GM10248 (cell line): ENCODE data around the gene LINC00305.

ENCODE experiments used
- CTCF ChIA-PET: fragments of 300-600 bp; sonication (Branson Sonifier 250); formaldehyde crosslinking; extraction: SDS; loops from one replicate; lab custom pipeline; 2021; ENCODE audit warnings: antibody characterized with exemption; lab: Yijun Ruan, JAX
- POLR2A ChIA-PET: fragments of 350-650 bp; sonication (Branson Sonifier 250); formaldehyde crosslinking; extraction: SDS; loops from one replicate; lab custom pipeline; 2020; ENCODE audit warnings: antibody characterized with exemption; lab: Yijun Ruan, JAX
- DNase-seq: peaks from one replicate; pipeline ENCODE4 v3.0.0; 2012; ENCODE audit errors: extremely low spot score
- TF ChIP-seq, protein P1 (sequence below): IDR thresholded peaks from 2 replicates; pipeline ENCODE4 v1.5.1; 2012; ENCODE audit warnings: mild to moderate bottlenecking, low read depth; ENCODE audit errors: extremely low read depth, missing control alignments, control extremely low read depth

LINC00305 gene

GRCh38 chr18:64042728-64043358 is 106.0 kb downstream of the LINC00305 start:
- ChIA-PET POLR2A (no interaction called here), CTCF (interaction anchor here (1.0 to 2.6 kb wide), 4 partner anchors 8 to 368 kb away, joined by 4 to 8 read pairs (median 7); no protein-coding TSS in a partner anchor)
- DNase-seq, result no peak
- TF ChIP-seq, protein P1, sequence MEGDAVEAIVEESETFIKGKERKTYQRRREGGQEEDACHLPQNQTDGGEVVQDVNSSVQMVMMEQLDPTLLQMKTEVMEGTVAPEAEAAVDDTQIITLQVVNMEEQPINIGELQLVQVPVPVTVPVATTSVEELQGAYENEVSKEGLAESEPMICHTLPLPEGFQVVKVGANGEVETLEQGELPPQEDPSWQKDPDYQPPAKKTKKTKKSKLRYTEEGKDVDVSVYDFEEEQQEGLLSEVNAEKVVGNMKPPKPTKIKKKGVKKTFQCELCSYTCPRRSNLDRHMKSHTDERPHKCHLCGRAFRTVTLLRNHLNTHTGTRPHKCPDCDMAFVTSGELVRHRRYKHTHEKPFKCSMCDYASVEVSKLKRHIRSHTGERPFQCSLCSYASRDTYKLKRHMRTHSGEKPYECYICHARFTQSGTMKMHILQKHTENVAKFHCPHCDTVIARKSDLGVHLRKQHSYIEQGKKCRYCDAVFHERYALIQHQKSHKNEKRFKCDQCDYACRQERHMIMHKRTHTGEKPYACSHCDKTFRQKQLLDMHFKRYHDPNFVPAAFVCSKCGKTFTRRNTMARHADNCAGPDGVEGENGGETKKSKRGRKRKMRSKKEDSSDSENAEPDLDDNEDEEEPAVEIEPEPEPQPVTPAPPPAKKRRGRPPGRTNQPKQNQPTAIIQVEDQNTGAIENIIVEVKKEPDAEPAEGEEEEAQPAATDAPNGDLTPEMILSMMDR, result no peak

- TF ChIP-seq, protein P1, result peak; percentile 40
- DNase-seq, result peak; percentile 38
- ChIA-PET CTCF (interaction anchor here (0.6 to 3.7 kb wide), 23 partner anchors 10 to 1716 kb away, joined by 3 to 43 read pairs (median 3); no protein-coding TSS in a partner anchor), POLR2A (no interaction called here)
Measured at GRCh38 chr18:64037812-64038414, 111.0 kb downstream of the LINC00305 start.

- DNase-seq, result no peak
- POLR2A ChIA-PET, result no interaction called here
- TF ChIP-seq, protein P1, result no peak
- CTCF ChIA-PET, result interaction anchor here (2.8 to 3.4 kb wide), 2 partner anchors 14 to 378 kb away, joined by 10 to 17 read pairs; no protein-coding TSS in a partner anchor
Measured at GRCh38 chr18:64032312-64032711, 116.6 kb downstream of the LINC00305 start.

GRCh38 chr18:64031411-64031810 is 117.5 kb downstream of the LINC00305 start:
- no peak for DNase-seq
- ChIA-PET CTCF (no interaction called here), POLR2A (no interaction called here)
- TF ChIP-seq, protein P1, result no peak
